GM12892 (cell line): ENCODE results near the gene CACNA1C.

Experiments
- POLR2A ChIP-seq: IDR thresholded peaks from 2 replicates; pipeline ENCODE4 v1.6.1; 2011; ENCODE audit warnings: low read depth, low read length, control low read depth
- POLR2AphosphoS5 ChIP-seq: IDR thresholded peaks from 2 replicates; pipeline ENCODE4 v1.6.1; 2011; ENCODE audit warnings: low read depth, low read length, control low read depth
- TAF1 ChIP-seq: IDR thresholded peaks from 2 replicates; pipeline ENCODE4 v1.6.1; 2011; ENCODE audit warnings: low read depth, mild to moderate bottlenecking, control low read depth, low read length, borderline replicate concordance

DNA sequence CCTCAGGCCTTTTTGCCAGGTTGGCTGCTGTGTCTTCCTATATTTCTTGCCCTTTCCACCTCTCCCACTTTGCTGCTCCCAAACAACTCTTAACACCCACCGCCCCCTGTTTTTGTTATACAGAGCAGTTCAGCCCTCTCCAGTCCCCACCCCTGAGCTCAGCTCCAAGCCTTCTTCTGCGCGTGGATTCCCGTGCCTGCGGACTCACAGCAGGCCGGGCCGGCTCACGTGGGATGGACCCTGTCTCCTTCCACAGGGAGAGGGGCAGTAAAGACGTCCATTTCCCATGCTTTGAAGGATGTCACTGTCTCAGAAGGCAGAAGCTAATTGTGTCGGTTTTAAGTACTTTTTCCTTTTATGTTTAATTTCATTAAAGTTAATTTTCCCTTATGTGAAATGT, 139.4 kb downstream of the CACNA1C start:
- TF ChIP-seq POLR2A, result no peak
- no peak for TF ChIP-seq TAF1
- TF ChIP-seq POLR2AphosphoS5, result no peak
